Stimulated activated CD4-positive, alpha-beta T cell treated with anti-CD3 and anti-CD28 coated beads, Interleukin-2, amount 100 ng/mL, for 48 hours (primary cell): ENCODE results near the gene CHTF18.
"Not testable (repeated sequence)": the region's sequence is repeated elsewhere in the genome, so short reads cannot be mapped to it uniquely, and the experiment has no call there.

Source experiments
- DNase-seq, 2 donors: peaks; one replicate each; pipeline ENCODE4 v3.0.0-alpha.2; 2020

Gene CHTF18

GRCh38 chr16:760545-761343 lies 27.7 kb upstream of the CHTF18 start, which contains the start of gene MSLN:
Gene MSLN (plus strand): TSS chr16:760734. CDS start chr16:762681, 1,947 bp downstream.
- DNase-seq, result no peak

GRCh38 chr16:761625-762513 lies 26.6 kb upstream of the CHTF18 start:
- no peak for DNase-seq

GRCh38 chr16:762595-763268 lies 25.7 kb upstream of the CHTF18 start:
- DNase-seq, result no peak

GRCh38 chr16:763369-764183 lies 24.8 kb upstream of the CHTF18 start:
- no peak for DNase-seq

GRCh38 chr16:764184-764750 lies 24.2 kb upstream of the CHTF18 start:
- DNase-seq, result no peak

- DNase-seq, result no peak
Measured at GRCh38 chr16:764848-765487, 23.5 kb upstream of the CHTF18 start.

- DNase-seq, result no peak
Measured at GRCh38 chr16:765488-765865, 22.9 kb upstream of the CHTF18 start.

- DNase-seq, result no peak
Measured at GRCh38 chr16:766008-766819, 22.2 kb upstream of the CHTF18 start.

GRCh38 chr16:766820-767640 lies 21.4 kb upstream of the CHTF18 start:
- DNase-seq, result no peak

GRCh38 chr16:767743-768235 lies 20.6 kb upstream of the CHTF18 start:
- no peak for DNase-seq

- no peak for DNase-seq
Measured at GRCh38 chr16:768428-768827, 20.0 kb upstream of the CHTF18 start.

- no peak for DNase-seq
Measured at GRCh38 chr16:769184-769784, 19.1 kb upstream of the CHTF18 start.

GRCh38 chr16:769934-770333 lies 18.5 kb upstream of the CHTF18 start:
- DNase-seq, result no peak

- no peak for DNase-seq
Measured at GRCh38 chr16:770411-770810, 18.0 kb upstream of the CHTF18 start.

- DNase-seq, result no peak
Measured at GRCh38 chr16:772959-773358, 15.5 kb upstream of the CHTF18 start.

- DNase-seq, result no peak
Measured at GRCh38 chr16:774086-775001, 14.1 kb upstream of the CHTF18 start.

GRCh38 chr16:775236-775796 lies 13.1 kb upstream of the CHTF18 start:
- DNase-seq, result no peak

GRCh38 chr16:776298-776697 lies 12.1 kb upstream of the CHTF18 start:
- DNase-seq, result not testable (repeated sequence)
